ENCODE results near the gene CCDC87. TPM values are rescaled to one million over a fixed set of nuclear protein-coding genes. Genes with fewer than 3 reads are reported as not detected.
A peak's percentile ranks its signal among the peaks of the same experiment; 100 is the strongest.

Gene CCDC87
- total RNA-seq, 2 donors from 2014 or later, result 0.82 to 3.8 TPM

DNA sequence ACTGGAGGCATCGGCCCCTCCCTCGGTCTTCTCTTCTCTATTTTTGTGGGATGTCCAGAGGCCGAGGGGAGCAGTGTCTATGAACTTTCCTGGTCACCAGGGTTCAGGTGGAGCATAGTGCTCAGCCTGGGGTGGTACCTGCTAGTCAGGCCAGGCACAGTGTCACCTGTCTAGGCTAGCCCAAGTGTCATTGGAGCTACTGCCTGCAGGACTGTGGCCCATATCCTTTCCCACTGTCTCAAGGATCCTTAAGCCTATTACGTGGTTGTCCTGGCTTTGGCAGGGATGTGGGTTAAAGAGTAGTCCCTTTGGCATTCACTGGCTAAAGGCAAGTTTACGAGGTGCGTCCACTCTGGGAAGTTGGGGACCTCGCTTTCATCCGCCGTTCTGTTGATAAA, 32.9 kb upstream of the CCDC87 start:
- Histone ChIP-seq H3K9me3 (no peaks in the 10 kb centered on the region), H3K4me1 (replicated peaks) (peaks cover 9% of the 10 kb centered on the region), H3K27ac (no peak overlapping the region), H3K27me3 (replicated peaks; ENCODE audit: insufficient read depth) (no peaks in the 10 kb centered on the region), H3K36me3 (peaks cover 25 to 27% of the 10 kb centered on the region in 2 donors), H3K4me3 (no peak overlapping the region)
- DNase-seq (ENCODE audit: low spot score), result no peak
- 80% methylated on average over 9 of the region's 9 CpGs for WGBS
- intact Hi-C loops (cut with DNase I), result no loop called here
- no peak for TF ChIP-seq POLR2AphosphoS5 (IDR thresholded peaks at IDR 0.05)
- no peak for TF ChIP-seq POLR2A (IDR thresholded peaks at IDR 0.05)
- TF ChIP-seq, protein P1, sequence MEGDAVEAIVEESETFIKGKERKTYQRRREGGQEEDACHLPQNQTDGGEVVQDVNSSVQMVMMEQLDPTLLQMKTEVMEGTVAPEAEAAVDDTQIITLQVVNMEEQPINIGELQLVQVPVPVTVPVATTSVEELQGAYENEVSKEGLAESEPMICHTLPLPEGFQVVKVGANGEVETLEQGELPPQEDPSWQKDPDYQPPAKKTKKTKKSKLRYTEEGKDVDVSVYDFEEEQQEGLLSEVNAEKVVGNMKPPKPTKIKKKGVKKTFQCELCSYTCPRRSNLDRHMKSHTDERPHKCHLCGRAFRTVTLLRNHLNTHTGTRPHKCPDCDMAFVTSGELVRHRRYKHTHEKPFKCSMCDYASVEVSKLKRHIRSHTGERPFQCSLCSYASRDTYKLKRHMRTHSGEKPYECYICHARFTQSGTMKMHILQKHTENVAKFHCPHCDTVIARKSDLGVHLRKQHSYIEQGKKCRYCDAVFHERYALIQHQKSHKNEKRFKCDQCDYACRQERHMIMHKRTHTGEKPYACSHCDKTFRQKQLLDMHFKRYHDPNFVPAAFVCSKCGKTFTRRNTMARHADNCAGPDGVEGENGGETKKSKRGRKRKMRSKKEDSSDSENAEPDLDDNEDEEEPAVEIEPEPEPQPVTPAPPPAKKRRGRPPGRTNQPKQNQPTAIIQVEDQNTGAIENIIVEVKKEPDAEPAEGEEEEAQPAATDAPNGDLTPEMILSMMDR (IDR thresholded peaks at IDR 0.05), result no peak

DNA sequence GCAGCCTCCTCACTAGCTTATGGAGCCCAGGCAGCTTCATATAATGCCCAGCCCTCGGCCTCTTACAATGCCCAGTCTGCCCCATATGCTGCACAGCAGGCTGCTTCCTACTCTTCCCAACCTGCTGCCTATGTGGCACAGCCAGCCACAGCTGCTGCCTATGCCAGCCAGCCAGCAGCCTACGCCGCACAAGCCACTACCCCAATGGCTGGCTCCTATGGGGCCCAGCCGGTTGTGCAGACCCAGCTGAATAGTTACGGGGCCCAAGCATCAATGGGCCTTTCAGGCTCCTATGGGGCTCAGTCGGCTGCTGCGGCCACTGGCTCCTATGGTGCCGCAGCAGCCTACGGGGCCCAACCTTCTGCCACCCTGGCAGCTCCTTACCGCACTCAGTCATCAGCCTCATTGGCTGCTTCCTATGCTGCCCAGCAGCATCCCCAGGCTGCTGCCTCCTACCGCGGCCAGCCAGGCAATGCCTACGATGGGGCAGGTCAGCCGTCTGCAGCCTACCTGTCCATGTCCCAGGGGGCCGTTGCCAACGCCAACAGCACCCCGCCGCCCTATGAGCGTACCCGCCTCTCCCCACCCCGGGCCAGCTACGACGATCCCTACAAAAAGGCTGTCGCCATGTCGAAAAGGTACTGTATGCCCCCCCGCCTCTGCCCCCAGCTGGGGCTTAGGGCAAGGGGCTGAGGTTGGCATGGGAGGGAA, 32.3 kb upstream of the CCDC87 start:
- peaks cover 13% of the 10 kb centered on the region for H3K4me1 ChIP-seq (replicated peaks)
- H3K4me3 ChIP-seq, result no peak overlapping the region
- peaks cover 25 to 27% of the 10 kb centered on the region in 2 donors for H3K36me3 ChIP-seq
- WGBS, result 96% methylated on average over 26 of the region's 26 CpGs
- no peak for DNase-seq (ENCODE audit: low spot score)
- no peak overlapping the region for H3K27ac ChIP-seq
- H3K9me3 ChIP-seq, result no peaks in the 10 kb centered on the region
- TF ChIP-seq POLR2A (IDR thresholded peaks at IDR 0.05), result no peak
- TF ChIP-seq, protein P1 (IDR thresholded peaks at IDR 0.05), result no peak
- TF ChIP-seq POLR2AphosphoS5 (IDR thresholded peaks at IDR 0.05), result no peak
- intact Hi-C loops (cut with DNase I), result no loop called here
- H3K27me3 ChIP-seq (replicated peaks; ENCODE audit: insufficient read depth), result no peaks in the 10 kb centered on the region

DNA sequence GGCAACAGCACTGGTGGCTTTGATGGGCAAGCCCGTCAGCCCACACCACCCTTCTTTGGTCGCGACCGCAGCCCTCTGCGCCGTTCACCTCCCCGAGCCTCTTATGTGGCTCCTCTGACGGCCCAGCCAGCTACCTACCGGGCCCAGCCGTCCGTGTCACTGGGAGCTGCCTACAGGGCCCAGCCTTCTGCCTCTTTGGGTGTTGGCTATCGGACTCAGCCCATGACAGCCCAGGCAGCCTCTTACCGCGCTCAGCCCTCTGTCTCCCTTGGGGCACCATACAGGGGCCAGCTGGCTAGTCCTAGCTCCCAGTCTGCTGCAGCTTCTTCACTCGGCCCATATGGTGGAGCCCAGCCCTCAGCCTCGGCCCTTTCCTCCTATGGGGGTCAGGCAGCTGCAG, 31.6 kb upstream of the CCDC87 start:
- WGBS, result 84% methylated on average over 13 of the region's 16 CpGs
- Histone ChIP-seq H3K36me3 (peaks cover 25 to 27% of the 10 kb centered on the region in 2 donors), H3K4me1 (replicated peaks) (peaks cover 13% of the 10 kb centered on the region)

DNA sequence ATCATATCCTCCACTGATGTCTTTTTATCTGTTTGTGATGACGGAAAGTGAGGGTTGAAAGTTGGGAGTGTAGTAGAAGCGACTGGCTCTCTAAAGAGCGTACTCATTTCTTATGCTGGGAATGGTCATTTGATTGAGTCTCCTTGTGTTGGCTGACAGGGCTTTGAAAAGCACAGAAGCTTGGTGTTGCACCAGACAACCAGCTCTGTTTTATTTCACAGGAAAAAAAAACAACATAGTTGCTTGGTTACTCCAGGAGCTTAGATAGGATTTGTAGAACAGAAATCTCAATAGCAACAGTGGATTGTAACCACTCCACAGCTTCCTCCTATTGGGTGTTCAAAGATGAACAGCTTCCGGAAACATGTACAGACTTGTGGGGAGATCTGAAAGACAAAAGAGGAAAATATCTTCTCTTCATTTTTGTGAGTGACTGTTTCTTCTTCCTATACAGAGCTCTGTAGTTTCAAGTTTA, 26.3 kb upstream of the CCDC87 start:
- WGBS, result 39% methylated on average over 4 of the region's 4 CpGs
- TF ChIP-seq POLR2AphosphoS5 (IDR thresholded peaks at IDR 0.05) (no peak), POLR2A (IDR thresholded peaks at IDR 0.05) (no peak)
- TF ChIP-seq, protein P1 (IDR thresholded peaks at IDR 0.05), result no peak
- H3K9me3 ChIP-seq, result no peaks in the 10 kb centered on the region
- intact Hi-C loops (cut with DNase I), result no loop called here
- peaks cover 11% of the 10 kb centered on the region for H3K4me1 ChIP-seq (replicated peaks)
- H3K27me3 ChIP-seq (replicated peaks; ENCODE audit: insufficient read depth), result no peaks in the 10 kb centered on the region
- peak overlapping the region; percentile 19 to 94 for H3K27ac ChIP-seq
- peak overlapping the region; percentile 80 to 95 for H3K4me3 ChIP-seq
- H3K36me3 ChIP-seq, result no peaks in the 10 kb centered on the region
- DNase-seq (ENCODE audit: low spot score), result no peak

More for the DNA sequence above, 31.6 kb upstream of the CCDC87 start:
- intact Hi-C loops (cut with DNase I), result no loop called here
- DNase-seq (ENCODE audit: low spot score), result no peak
- Histone ChIP-seq H3K27me3 (replicated peaks; ENCODE audit: insufficient read depth) (no peaks in the 10 kb centered on the region), H3K27ac (no peak overlapping the region), H3K9me3 (no peaks in the 10 kb centered on the region), H3K4me3 (no peak overlapping the region)
- TF ChIP-seq POLR2AphosphoS5 (IDR thresholded peaks at IDR 0.05) (no peak), POLR2A (IDR thresholded peaks at IDR 0.05) (no peak)
- TF ChIP-seq, protein P1 (IDR thresholded peaks at IDR 0.05), result no peak
